SK-MEL-5 (cell line): ENCODE data around the gene IRF5. TPM values are rescaled to one million over a fixed set of nuclear protein-coding genes. Genes with fewer than 3 reads are reported as not detected.
"Not testable (repeated sequence)": the region's sequence is repeated elsewhere in the genome, so short reads cannot be mapped to it uniquely, and the experiment has no call there.

Experiments
- DNase-seq: peaks from one replicate; pipeline ENCODE4 v3.0.0-alpha.2; 2016; ENCODE audit warnings: low read depth, low spot score
- in situ Hi-C: cut with HindIII; loops from 2 replicates; pipeline ENCODE4 v1.10.0; 2016; ENCODE audit warnings: low sequenced_read_pairs, high pct_unique_total_duplicates, low pct_unique_long_range_greater_than_20kb
- small RNA-seq, 2 experiments: library from RNA; depleted of rRNA; stranded (forward); fragments of <200 nt; gene quantifications; one replicate each; pipeline ENCODE3, GENCODE V24; 2014
- total RNA-seq: library from RNA; depleted of rRNA; stranded (reverse); fragments of >200 nt; shearing (Covaris generic); gene quantifications from 2 replicates; pipeline ENCODE4 v1.2.3, GENCODE V29; 2014; rRNA removed

IRF5 gene
- total RNA-seq, 1 experiment from 2014 or later: 6.3 TPM

DNA sequence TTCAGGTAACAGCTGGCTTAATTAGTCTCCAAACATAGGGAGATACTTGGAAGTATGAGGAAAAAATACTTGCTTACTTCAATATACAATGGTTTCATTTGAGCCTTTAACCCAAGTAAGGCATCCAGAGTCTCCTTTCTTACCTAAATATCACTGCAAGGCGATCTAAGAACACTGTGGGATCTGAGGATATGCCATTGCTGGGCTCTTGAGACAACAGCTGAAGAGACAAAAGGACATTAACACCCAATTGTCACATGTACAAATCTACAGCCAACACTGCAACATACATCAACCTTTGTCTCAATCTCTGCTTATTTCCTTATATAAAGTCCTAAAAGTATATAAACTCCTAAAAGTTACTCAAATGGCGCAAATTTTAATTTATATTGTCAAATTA lies 44.4 kb downstream of the IRF5 start:
- DNase-seq: no peak
- in situ Hi-C loops: no loop called here

DNA sequence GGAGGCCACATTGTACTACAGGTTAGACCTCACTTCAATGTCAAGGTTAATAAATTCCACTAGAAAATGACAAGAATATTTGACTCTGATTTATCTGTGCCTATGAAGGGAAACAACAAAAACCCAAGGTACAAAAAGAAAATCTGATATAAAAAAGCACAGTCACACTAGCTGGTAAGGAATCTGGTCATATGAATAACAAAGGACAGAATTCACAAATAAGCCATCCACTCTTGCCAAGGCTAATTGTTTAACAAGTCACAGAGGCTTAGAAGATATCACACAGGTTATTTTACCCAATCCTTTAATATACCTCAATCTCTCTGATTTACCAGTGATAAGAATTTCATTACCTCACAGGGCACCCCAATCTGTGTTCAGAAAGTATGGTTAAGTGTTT lies 47.9 kb downstream of the IRF5 start:
- DNase-seq: no peak
- in situ Hi-C loops: no loop called here

GRCh38 chr7:128986609-128987008 lies 48.9 kb downstream of the IRF5 start:
- no peak for DNase-seq
- in situ Hi-C loops: no loop called here

DNA sequence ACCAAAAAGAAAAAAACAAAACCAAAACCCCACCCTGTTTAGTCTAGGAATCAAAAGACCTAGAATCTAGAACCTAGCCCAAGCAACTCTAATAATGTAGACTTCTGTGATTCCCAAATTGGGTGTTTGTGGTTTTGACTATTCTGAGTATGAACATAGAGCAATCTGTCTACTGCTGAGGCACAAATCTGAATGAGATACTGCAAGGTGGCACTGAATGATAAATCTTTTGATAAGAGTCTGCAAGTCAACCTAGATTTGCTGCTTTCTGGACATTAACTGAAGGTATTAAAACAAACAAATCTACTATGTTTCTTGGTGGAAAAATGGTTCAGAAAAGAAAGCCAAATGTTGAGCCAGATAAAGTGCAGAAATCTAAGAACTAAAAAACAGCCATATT lies 50.6 kb downstream of the IRF5 start:
- no peak for DNase-seq
- in situ Hi-C loops: no loop called here

DNA sequence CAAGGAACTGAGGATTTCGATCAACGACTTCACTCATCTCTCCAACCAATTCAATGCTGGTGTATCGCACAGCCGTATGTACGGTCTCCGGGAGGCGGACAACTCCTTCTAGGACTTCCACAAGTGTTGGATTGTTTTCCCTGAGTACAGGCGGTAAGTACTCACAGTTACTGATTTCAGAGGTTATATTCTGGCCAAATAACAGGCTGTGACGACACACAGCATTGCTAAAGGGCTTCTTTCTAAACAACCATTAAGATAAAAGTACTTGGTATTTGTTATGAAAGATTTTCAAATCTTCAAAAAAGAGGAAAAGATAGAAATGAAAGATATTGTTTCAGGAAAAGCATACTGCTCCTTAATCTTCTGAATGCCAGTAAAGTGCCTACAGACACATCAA lies 52.2 kb downstream of the IRF5 start:
- in situ Hi-C loops: no loop called here
- no peak for DNase-seq

- DNase-seq: no peak
- in situ Hi-C loops: no loop called here
These were observed 55.7 kb downstream of the IRF5 start for GRCh38 chr7:128993419-128993818.

DNA sequence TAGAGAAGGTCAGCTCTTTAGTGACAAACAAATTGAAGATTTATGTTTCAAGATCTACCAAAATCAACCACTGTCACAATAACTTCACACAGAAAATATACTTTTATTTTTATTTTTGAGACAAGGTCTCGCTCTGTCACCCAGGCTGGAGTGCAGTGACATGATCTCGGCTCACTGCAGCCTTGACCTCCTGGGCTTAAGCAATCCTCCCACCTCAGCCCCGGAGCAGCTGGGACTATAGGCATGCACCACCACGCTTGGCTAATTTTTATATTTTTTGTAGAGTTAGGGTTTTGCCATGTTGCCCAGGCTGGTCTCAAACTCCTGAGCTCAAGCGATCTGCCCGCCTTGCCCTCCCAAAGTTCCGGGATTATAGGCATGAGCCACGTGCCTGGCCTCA lies 56.8 kb downstream of the IRF5 start:
- in situ Hi-C loops, DNase-seq: not testable (repeated sequence)

DNA sequence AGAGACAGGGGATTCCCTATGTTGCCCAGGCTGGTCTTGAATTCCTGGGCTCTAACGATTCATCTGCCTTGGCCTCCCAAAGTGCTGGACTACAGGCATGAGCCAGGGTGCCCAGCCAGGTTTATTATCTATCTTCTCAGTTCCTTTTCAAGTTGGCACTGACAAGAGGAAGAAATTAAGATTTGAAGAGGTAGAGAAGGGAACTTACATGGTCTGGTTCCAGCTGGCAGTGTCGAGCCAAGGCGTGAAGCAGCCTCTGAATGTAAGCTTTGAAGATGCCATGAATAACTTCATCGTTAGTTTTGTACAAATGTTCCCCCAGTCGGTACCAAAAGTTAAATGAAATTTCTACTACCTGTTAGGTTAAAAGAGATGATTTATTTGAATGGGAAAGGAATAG lies 59.5 kb downstream of the IRF5 start:
- in situ Hi-C loops: no loop called here
- DNase-seq: no peak

Small RNA genes lying within 50 kb of the gene (small RNA-seq; reads per million reads assigned to genes)
- gene RN7SL306P: 0 reads per million in 2 experiments

Other genes starting within 250 kb of the IRF5 start
- 707 and 727 TPM in 2 replicates for gene CALU, start 198.6 kb upstream of the IRF5 start, total RNA-seq
- gene OPN1SW, start 162.1 kb upstream of the IRF5 start, total RNA-seq: not detected in 2 replicates
- gene CCDC136, start 146.0 kb upstream of the IRF5 start, total RNA-seq: 13.6 and 14.2 TPM in 2 replicates
- 0.05 and 0.11 TPM in 2 replicates for gene FLNC, start 107.5 kb upstream of the IRF5 start, total RNA-seq
- 318 and 339 TPM in 2 replicates for gene ATP6V1F, start 75.1 kb upstream of the IRF5 start, total RNA-seq
- 0.03 and 0.13 TPM in 2 replicates for gene KCP, start 27.2 kb upstream of the IRF5 start, total RNA-seq
- gene TNPO3, start 117.2 kb downstream of the IRF5 start, total RNA-seq: 77.4 and 79.9 TPM in 2 replicates
- gene TSPAN33, start 206.8 kb downstream of the IRF5 start, total RNA-seq: 39.3 and 43.6 TPM in 2 replicates